ENCODE data around the gene LRRFIP1.

GRCh38 chr2:237706257-237706656 lies 78.9 kb downstream of the LRRFIP1 start:
- TF ChIP-seq CTCF (IDR thresholded peaks at IDR 0.05) = no peak
- TF ChIP-seq POLR2A (IDR thresholded peaks at IDR 0.05) = no peak
